Midbrain (tissue), 1 donor: ENCODE results near the gene CFAP107.

ENCODE experiments used
- DNase-seq: peaks from one replicate; lab custom pipeline; 2025; lab: John Stamatoyannopoulos, UW

CFAP107 gene

DNA sequence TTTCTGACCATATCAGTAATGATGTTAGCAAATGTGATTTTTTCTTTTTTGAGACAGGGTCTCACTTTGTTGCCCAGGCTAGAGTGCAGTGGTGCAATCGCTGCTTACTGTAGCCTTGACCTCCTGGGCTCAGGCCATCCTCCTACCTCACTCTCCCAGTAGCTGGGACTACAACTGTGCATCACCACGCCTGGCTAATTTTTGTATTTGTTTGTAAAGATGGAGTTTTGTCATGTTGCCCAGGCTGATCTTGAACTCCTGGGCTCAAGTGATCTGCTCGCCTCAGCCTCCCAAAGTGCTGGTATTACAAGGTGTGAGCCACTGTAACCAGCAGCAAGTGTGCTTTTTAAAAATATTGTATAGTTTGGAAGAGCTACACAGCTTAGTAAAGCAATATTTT, 4.1 kb upstream of the CFAP107 start:
- no peak for DNase-seq

DNA sequence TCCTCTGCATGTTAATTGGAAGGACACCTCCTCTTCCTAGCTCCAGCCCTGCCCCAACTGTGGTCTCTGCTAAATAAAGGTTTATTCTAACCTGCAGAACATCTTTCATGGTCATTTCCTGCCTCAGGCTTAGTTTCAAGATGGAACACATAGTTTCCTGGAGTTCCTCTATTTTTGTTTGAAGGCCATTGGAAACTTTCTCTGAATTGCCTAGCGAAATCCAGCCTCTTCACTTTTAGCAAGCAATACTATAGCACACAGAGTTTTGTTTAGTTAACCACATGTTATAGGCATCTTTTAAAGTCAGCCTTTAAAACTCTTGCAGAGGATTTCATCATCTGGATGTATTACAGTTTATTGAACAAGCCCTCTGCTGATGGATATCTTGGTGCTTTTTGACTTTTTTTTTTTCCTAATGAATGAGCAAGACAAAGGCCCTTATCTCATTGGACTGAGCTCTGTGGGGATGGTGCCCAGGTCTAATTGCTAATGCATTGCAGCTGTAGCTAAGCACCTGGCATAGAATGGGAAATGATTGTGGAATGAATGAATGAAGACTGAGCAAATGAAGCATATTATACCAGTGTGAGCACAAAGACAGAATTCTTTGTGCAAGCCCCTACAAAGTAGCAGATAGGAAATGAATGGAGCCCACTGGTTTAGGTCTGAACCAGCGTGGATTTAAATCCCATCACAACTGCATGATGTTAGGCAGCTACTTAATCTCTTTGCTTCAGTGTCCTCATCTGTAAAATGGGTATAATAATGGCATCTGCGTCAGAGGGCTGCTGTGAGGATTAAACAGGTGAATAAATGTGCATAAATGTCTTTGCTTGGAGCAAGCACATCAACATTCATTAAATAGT, 641 bp upstream of the CFAP107 start:
- no peak for DNase-seq

DNA sequence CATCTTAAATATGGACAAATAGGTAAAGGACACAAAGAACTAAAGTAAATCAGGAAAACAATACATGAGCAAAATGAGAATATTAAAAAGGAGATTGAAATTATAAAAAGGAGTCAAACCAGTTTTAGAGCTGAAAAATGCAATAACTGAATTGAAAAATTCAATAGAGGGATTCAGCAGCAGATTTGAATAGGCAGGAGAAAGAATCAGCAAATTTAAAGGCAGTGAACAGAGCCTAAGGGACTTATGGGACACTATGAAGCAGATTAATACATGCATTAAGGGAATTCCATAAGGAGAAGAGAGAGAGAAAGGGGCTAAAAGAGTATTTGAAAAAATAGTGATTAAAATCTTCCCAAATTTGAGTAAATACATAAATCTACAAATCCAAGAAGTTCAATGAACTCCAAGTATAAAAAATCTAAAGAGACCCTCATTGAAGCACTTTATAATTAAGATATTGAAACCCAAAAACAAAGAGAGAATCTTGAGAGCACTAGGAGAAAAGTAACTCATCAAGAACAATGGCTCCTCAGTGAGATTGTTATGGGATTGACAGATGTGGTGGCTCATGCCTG, 2.9 kb downstream of the CFAP107 start:
- no peak for DNase-seq

GRCh38 chr1:12754738-12755137, 8.7 kb downstream of the CFAP107 start:
- no peak for DNase-seq

- DNase-seq: no peak
These were observed 10.3 kb downstream of the CFAP107 start for GRCh38 chr1:12756273-12756672.

DNA sequence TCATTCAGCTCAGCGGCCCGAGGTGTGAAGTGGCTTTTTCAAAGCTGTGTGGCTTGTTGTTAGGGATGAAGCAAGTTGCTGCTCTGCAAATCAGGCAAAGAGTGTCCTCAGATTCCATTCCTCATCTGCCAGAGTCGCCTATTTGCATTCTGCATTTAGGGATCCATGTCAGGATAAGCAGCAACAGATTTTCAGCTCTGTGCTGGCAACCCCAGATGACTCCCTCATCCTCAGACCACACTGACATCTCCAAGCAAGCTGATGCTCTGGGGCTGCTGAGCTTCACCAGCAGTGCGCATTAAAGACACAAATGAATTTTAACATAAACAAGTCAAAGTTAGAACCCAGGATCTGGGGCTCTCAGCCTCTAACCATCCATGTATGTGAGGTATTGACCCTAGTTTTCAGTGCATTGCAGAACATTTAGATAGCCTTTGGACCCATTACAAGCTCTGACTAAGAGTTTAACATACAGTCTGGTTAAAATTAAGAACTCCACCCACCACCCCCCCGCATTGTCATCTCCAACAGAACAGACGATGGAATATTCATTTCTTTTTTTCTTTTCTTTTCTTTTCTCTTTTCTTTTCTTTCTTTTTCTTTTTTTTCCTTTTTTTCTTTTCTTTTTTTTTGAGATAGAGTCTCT, 10.9 kb downstream of the CFAP107 start:
- DNase-seq: no peak

DNA sequence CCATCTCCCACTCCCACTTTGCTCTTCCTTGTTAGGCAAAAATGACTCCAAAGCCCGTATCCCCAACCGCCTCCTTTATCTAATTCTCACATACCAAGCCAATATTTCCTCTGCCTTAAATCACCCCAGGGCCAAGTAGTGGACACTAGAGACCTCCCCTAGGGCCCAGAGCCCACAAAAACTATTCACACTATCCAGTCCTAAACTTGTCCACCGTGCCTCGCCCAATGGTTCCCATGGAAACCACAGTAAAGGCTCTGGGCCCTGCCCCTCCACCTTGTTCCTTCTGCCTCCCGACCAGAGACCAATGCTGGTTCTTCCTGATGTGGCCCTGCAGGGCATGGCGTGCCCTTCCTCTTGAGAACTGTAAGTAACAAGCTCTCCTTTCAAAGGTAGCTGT, 11.8 kb downstream of the CFAP107 start:
- DNase-seq: no peak

- no peak for DNase-seq
These were observed 14.3 kb downstream of the CFAP107 start for GRCh38 chr1:12760256-12760795.

GRCh38 chr1:12761781-12762180, 15.8 kb downstream of the CFAP107 start:
- no peak for DNase-seq

GRCh38 chr1:12762766-12763165, 16.8 kb downstream of the CFAP107 start:
- DNase-seq: no peak

DNA sequence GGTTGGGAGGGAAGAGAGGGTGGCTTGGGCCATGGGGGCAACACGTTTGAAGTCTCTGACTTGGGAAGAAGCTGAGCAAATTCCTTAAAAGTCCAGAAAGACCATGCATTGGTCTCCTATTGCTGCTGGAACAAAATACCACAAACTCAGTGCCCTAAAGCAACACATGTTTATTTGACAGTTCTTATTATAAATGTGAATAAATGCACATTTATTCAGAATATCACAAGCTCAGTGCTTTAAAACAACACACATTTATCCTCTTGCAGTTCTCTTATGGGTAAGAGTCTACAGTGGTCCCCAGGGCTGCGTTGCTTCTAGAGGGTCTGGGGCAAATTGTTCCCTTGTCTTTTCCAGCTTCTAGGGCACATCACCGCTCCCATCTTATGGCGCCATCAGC, 17.5 kb downstream of the CFAP107 start:
- no peak for DNase-seq

DNA sequence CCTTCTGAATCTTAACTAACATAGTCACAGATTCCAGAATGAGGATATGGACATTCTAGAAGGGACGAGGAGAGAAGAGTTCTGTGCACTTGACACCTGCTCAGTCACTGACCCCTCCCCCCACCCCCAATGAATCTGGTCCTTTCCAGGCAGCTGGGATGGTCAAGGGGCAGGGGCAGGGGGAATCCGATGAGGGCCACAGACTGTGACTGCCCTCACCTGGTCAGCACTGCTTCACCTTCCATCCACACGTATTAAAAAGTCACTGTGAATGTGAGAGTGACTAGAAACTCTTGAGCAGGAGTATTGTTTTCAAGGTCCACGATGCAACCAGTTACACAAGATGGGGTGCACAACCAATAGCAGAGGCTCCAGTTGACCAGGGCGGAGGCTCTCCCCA, 18.0 kb downstream of the CFAP107 start:
- DNase-seq: no peak

- no peak for DNase-seq
These were observed 23.0 kb downstream of the CFAP107 start for GRCh38 chr1:12769031-12769430.

DNA sequence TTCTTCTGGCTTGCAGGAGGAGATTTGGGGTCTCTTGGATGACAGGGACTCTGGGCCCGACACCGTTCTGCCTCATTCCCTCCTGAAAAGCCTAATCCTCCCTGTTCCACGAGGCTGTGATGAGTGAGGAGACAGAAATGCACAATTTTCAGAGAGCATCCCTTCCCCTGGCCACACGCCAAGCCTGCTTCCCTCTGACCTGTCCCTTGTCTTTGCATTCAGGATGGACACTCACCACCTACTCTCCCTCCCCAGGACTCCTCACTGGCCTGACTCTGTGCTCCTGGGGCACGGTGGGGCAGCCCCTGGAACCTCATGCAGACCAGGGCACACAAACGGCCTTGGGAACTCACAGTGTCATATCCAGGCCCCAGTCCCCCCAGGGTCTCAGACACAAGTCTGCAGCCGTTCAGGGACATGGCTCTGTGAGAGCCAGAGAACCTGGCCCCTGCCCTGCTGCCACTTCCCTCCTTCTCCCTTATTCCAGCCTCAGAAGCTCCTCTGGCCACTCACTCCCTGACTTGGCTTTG, 24.0 kb downstream of the CFAP107 start:
- DNase-seq: no peak

DNA sequence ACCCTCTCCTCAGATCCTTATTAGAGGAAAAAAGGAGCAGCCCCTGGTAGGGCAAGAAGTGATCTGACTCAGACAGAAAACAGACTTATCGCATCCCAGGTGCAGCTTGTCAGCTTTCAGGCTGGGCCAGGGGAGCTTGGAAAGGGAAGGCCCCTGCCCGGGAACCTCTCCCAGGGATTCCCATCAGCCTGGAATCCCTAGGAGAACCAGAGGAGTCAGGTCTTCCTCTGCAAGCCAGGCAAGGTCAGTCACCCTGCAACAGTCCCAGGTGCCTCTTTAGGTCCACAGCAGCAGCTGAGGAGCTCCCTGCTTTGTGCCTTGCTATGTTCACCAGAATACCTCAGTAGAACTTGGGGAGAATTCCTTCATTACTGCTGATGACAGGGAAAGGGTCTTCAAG, 24.6 kb downstream of the CFAP107 start:
- no peak for DNase-seq

- DNase-seq: no peak
These were observed 25.2 kb downstream of the CFAP107 start for GRCh38 chr1:12771186-12771585.

DNA sequence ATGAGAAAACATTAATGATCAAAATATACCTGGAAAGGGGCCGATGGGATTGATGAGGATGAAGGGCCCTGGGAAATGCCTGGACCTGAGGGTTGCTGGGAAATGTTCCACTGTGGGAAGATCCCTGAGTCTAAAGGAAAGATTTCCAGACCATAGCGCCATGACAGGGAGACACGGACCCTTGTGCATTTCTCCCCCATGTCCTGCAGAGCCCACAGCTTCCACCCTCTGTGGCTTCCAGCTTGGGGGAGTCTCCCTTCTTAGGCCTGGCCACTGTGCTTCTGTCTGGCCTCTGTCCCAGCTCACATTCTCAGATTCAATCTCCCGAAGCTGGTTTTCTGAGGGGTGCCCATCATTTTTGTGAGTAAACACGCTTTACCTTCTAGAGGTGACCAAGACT, 26.5 kb downstream of the CFAP107 start:
- DNase-seq: no peak

GRCh38 chr1:12773438-12773837, 27.4 kb downstream of the CFAP107 start, which contains the start of gene PRAMEF12:
PRAMEF12 (plus strand) TSS chr1:12773738; CDS start chr1:12774868, 1,130 bp downstream.
- DNase-seq: no peak

DNA sequence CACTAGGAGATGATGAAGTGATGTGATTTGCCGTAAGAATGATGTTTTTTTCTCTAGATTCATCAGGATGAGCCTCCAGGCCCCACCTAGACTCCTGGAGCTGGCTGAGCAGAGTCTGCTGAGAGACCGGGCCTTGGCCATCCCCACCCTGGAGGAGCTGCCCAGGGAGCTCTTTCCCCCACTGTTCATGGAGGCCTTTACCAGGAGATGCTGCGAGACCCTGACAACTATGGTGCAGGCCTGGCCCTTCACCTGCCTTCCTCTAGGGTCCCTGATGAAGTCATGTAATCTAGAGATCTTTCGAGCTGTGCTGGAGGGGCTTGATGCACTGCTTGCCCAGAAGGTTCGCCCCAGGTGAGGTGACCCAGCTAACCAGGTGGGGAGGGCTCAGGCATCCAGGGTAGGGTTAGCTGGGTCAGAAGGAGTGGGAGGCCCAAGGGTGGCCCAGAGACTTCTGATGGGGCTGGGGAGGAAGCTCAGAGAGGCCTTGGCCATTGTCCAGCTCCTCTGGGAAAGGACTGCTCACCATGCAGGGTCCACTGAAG, 28.9 kb downstream of the CFAP107 start:
- DNase-seq: no peak

DNA sequence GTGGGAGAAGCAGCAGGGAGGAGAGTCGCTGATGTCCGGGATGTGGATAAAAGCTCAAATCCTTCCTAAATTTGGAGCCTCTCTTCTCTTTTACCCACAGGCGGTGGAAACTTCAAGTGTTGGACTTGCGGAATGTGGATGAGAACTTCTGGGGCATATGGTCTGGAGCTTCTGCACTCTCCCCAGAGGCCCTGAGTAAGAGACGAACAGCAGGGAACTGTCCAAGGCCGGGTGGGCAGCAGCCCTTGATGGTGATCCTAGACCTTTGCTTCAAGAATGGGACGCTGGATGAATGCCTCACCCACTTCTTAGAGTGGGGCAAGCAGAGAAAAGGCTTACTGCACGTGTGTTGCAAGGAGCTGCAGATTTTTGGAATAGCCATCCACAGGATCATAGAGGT, 29.4 kb downstream of the CFAP107 start:
- no peak for DNase-seq

DNA sequence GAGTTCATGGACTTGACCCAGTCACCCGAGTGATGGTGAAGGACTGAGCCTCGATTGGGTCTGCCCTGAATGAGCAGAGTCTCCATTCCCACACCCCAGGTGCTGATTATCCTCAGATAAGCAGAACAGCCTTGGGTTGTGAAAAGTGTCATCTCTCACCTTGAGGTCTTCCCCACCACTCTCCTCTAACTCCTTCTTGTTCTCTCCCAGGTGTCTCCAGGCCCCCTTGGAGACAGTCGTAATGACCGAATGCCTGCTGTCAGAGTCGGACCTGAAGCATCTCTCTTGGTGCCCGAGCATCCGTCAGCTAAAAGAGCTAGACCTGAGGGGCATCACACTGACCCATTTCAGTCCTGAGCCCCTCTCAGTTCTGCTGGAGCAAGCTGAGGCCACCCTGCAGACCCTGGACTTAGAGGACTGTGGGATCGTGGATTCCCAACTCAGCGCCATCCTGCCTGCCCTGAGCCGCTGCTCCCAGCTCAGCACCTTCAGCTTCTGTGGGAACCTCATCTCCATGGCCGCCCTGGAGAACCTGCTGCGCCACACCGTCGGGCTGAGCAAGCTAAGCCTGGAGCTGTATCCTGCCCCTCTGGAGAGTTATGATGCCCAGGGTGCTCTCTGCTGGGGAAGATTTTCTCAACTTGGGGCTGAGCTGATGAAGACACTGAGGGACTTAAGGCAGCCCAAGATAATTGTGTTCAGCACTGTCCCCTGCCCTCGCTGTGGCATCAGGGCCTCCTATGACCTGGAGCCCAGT, 31.0 kb downstream of the CFAP107 start:
- no peak for DNase-seq

DNA sequence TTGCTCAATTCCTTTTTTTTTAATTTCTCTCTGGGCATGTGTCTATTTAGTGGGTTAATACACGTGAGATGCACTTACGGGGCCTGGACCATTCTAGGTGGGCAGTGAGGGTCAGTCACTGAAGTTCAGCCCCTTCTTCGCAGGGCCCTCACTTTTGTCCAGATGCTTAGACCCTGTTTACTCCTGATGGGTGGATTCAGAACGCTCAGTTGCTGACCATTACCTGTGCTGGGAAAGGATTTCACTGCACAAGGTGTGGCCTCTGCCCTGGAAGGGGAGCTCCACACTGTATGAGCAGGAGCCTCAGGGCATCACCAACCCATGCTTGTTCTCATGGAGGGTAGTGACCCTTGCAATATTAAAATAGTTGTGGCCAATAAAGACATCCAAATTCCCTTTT, 32.1 kb downstream of the CFAP107 start:
- no peak for DNase-seq
